ENCODE results near the gene SLC30A5.
"Not testable (repeated sequence)": the region's sequence is repeated elsewhere in the genome, so short reads cannot be mapped to it uniquely, and the experiment has no call there.

DNA sequence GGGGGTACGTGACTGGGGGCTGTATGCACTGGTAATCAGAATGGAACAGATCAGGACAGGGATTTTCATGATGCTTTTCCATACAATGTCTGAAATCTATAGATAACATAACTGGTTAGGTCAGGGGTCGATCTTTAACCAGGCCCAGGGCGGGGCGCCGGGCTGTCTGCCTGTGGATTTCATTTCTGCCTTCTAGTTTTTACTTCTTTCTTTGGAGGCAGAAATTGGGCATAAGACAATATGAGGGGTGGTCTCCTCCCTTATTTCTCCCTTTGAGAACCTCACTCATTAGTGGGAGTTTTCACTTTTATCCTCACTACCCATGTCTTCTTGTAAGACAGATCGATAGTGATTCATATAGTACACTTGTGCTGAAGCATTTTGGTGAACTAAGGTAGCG lies 5.8 kb upstream of the SLC30A5 start:
- not testable (repeated sequence) for TF ChIP-seq POLR2AphosphoS5, POLR2A (IDR thresholded peaks at IDR 0.05)
- TF ChIP-seq, protein P1, sequence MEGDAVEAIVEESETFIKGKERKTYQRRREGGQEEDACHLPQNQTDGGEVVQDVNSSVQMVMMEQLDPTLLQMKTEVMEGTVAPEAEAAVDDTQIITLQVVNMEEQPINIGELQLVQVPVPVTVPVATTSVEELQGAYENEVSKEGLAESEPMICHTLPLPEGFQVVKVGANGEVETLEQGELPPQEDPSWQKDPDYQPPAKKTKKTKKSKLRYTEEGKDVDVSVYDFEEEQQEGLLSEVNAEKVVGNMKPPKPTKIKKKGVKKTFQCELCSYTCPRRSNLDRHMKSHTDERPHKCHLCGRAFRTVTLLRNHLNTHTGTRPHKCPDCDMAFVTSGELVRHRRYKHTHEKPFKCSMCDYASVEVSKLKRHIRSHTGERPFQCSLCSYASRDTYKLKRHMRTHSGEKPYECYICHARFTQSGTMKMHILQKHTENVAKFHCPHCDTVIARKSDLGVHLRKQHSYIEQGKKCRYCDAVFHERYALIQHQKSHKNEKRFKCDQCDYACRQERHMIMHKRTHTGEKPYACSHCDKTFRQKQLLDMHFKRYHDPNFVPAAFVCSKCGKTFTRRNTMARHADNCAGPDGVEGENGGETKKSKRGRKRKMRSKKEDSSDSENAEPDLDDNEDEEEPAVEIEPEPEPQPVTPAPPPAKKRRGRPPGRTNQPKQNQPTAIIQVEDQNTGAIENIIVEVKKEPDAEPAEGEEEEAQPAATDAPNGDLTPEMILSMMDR (IDR thresholded peaks at IDR 0.05) = not testable (repeated sequence)
